H1 (cell line): ENCODE data around the gene ADH1B. TPM values are rescaled to one million over a fixed set of nuclear protein-coding genes. Genes with fewer than 3 reads are reported as not detected.
A peak's percentile ranks its signal among the peaks of the same experiment; 100 is the strongest.

ENCODE experiments used
- CTCF ChIA-PET: fragments of 300-600 bp; sonication (Branson Sonifier 250); formaldehyde crosslinking; loops from one replicate; lab custom pipeline; 2021; ENCODE audit not compliant: partially characterized antibody; lab: Charles Lee
- POLR2A ChIA-PET: fragments of 300-600 bp; sonication (Branson Sonifier 250); formaldehyde crosslinking; loops from one replicate; lab custom pipeline; 2021; ENCODE audit warnings: inconsistent platforms; ENCODE audit not compliant: partially characterized antibody; lab: Charles Lee
- DNase-seq, 2 experiments: peaks; one replicate each; pipeline versions ENCODE4 v3.0.0 to v3.0.0-alpha.2; 2010 to 2022; ENCODE audit warnings: low spot score in 2 of 2, low read depth in 1 of 2, mixed read lengths in 1 of 2
- FAIRE-seq: peaks from 2 replicates; lab custom pipeline; 2011; peaks lifted over from hg19 to GRCh38; lab: Jason Lieb, UNC
- H2AFZ ChIP-seq: 2 replicates; pipeline ENCODE4 v1.8.1; 2012; ENCODE audit warnings: low read length, inconsistent platforms
- H2AK5ac ChIP-seq: 2 replicates; pipeline ENCODE4 v1.6.1; 2013; ENCODE audit warnings: low read depth, low read length
- H2BK120ac ChIP-seq: replicated peaks from 2 replicates; pipeline ENCODE3; 2013; ENCODE audit warnings: low read depth, low read length, inconsistent platforms
- H2BK12ac ChIP-seq: 2 replicates; pipeline ENCODE4 v1.6.1; 2013; ENCODE audit warnings: low read depth, low read length
- H2BK15ac ChIP-seq: 2 replicates; pipeline ENCODE4 v1.6.1; 2013; ENCODE audit warnings: low read length
- H2BK20ac ChIP-seq: 2 replicates; pipeline ENCODE4 v1.6.1; 2013; ENCODE audit warnings: low read length
- H2BK5ac ChIP-seq: 2 replicates; pipeline ENCODE4 v1.6.1; 2013; ENCODE audit warnings: low read depth, low read length
- H3K14ac ChIP-seq: 2 replicates; pipeline ENCODE4 v1.6.1; 2013; ENCODE audit warnings: inconsistent platforms; ENCODE audit not compliant: insufficient read length
- H3K18ac ChIP-seq: 2 replicates; pipeline ENCODE4 v1.6.1; 2013; ENCODE audit warnings: low read length; ENCODE audit errors: extremely low read depth
- H3K23ac ChIP-seq: 2 replicates; pipeline ENCODE4 v1.6.1; 2013; ENCODE audit warnings: inconsistent platforms; ENCODE audit not compliant: insufficient read length
- H3K23me2 ChIP-seq: 2 replicates; pipeline ENCODE4 v1.6.1; 2013; ENCODE audit warnings: low read depth, low read length
- H3K27ac ChIP-seq: 2 replicates; pipeline ENCODE4 v1.6.1; 2011; ENCODE audit warnings: low read depth, low read length, inconsistent platforms
- H3K27me3 ChIP-seq, 4 experiments: replicated peaks in 1 of 4; 1 replicate in 1 of 4; 2 replicates in 3 of 4; pipeline versions ENCODE4 v1.6.1 to v1.8.1; 2011 to 2013; ENCODE audit warnings: low read length in 3 of 4, mild to moderate bottlenecking in 3 of 4, inconsistent platforms in 2 of 4, mixed read lengths in 2 of 4, moderate library complexity in 1 of 4; ENCODE audit not compliant: control insufficient read depth in 3 of 4, insufficient read depth in 3 of 4; ENCODE audit errors: extremely low read depth in 1 of 4
- H3K36me3 ChIP-seq, 4 experiments: 2 replicates each; pipeline versions ENCODE4 v1.6.1 to v1.8.1; 2011 to 2013; ENCODE audit warnings: mild to moderate bottlenecking in 4 of 4, low read length in 3 of 4, moderate library complexity in 2 of 4, control low read depth in 1 of 4, inconsistent platforms in 1 of 4; ENCODE audit not compliant: insufficient read depth in 4 of 4, control insufficient read depth in 2 of 4
- H3K4ac ChIP-seq: replicated peaks from 2 replicates; pipeline ENCODE3; 2013; ENCODE audit warnings: low read length, low read depth, mixed read lengths, inconsistent platforms; ENCODE audit not compliant: insufficient read length
- H3K4me1 ChIP-seq, 4 experiments: replicated peaks in 1 of 4; 1 replicate in 1 of 4; 2 replicates in 3 of 4; pipeline versions ENCODE4 v1.6.1 to v1.8.1; 2011 to 2013; ENCODE audit warnings: low read length in 3 of 4, inconsistent platforms in 2 of 4, mixed read lengths in 1 of 4; ENCODE audit not compliant: insufficient read depth in 4 of 4, control insufficient read depth in 3 of 4
- H3K4me2 ChIP-seq, 2 experiments: 2 replicates each; pipeline versions ENCODE4 v1.6.1 to v1.8.1; 2011 to 2013; ENCODE audit warnings: low read depth in 2 of 2, low read length in 2 of 2, control low read depth in 1 of 2, inconsistent platforms in 1 of 2, mild to moderate bottlenecking in 1 of 2; ENCODE audit not compliant: insufficient read depth in 1 of 2
- H3K4me3 ChIP-seq, 4 experiments: fragments of 200-600, 300-600 bp in 1 of 4; sonication (generic), shearing (Covaris generic), sonication (Bioruptor Twin) in 1 of 4; 2 replicates each; pipeline versions ENCODE4 v1.5.1 to v1.8.1; 2011 to 2016; ENCODE audit warnings: low read length in 4 of 4, low read depth in 3 of 4, control low read depth in 2 of 4, inconsistent platforms in 2 of 4, mild to moderate bottlenecking in 2 of 4, mixed read lengths in 1 of 4, moderate library complexity in 1 of 4; ENCODE audit not compliant: insufficient read depth in 2 of 4; ENCODE audit errors: extremely low read depth in 1 of 4
- H3K56ac ChIP-seq: replicated peaks from 2 replicates; pipeline ENCODE3; 2013; ENCODE audit warnings: low read depth, mild to moderate bottlenecking, mixed read lengths, low read length, inconsistent platforms; ENCODE audit not compliant: insufficient read length
- H3K79me1 ChIP-seq: 2 replicates; pipeline ENCODE4 v1.6.1; 2013; ENCODE audit warnings: low read depth, low read length, control low read depth
- H3K79me2 ChIP-seq, 2 experiments: 2 replicates each; pipeline versions ENCODE4 v1.6.1 to v1.8.1; 2012 to 2013; ENCODE audit warnings: low read length in 2 of 2, mild to moderate bottlenecking in 2 of 2, inconsistent platforms in 1 of 2; ENCODE audit not compliant: insufficient read depth in 2 of 2, control insufficient read depth in 1 of 2
- H3K9ac ChIP-seq, 4 experiments: replicated peaks in 1 of 4; 1 replicate in 1 of 4; 2 replicates in 3 of 4; pipeline versions ENCODE4 v1.6.1 to v1.8.1; 2011 to 2013; ENCODE audit warnings: low read depth in 3 of 4, low read length in 3 of 4, control low read depth in 2 of 4, mild to moderate bottlenecking in 2 of 4, moderate library complexity in 2 of 4, inconsistent platforms in 1 of 4; ENCODE audit errors: extremely low read depth in 1 of 4
- H3K9me3 ChIP-seq, 2 experiments: 2 replicates each; pipeline versions ENCODE4 v1.6.1 to v1.8.1; 2012 to 2013; ENCODE audit warnings: mild to moderate bottlenecking in 2 of 2, moderate library complexity in 2 of 2, control low read depth in 1 of 2, inconsistent platforms in 1 of 2, low read depth in 1 of 2, low read length in 1 of 2, mixed read lengths in 1 of 2; ENCODE audit not compliant: insufficient read depth in 2 of 2
- H4K20me1 ChIP-seq, 2 experiments: replicated peaks in 1 of 2; 2 replicates each; pipeline versions ENCODE3 to v1.8.1; 2011 to 2013; ENCODE audit warnings: inconsistent platforms in 2 of 2, low read length in 2 of 2, mild to moderate bottlenecking in 1 of 2; ENCODE audit not compliant: insufficient read depth in 2 of 2, control insufficient read depth in 1 of 2
- H4K5ac ChIP-seq: 2 replicates; pipeline ENCODE4 v1.6.1; 2013; ENCODE audit warnings: low read length, low read depth, mixed read lengths, inconsistent platforms; ENCODE audit not compliant: insufficient read length
- H4K8ac ChIP-seq: 2 replicates; pipeline ENCODE4 v1.8.0; 2013; ENCODE audit warnings: mild to moderate bottlenecking, moderate library complexity, low read length, inconsistent platforms; ENCODE audit not compliant: insufficient read depth; ENCODE audit errors: extremely low read depth
- H4K91ac ChIP-seq: replicated peaks from 2 replicates; pipeline ENCODE3; 2013; ENCODE audit warnings: low read length, mixed read lengths, inconsistent platforms; ENCODE audit not compliant: insufficient read length
- RNF2 ChIP-seq: fragments of 200-900, 300-1000 bp; sonication (generic); IDR thresholded peaks from 2 replicates; pipeline ENCODE4 v1.7.1; 2016; ENCODE audit warnings: borderline replicate concordance, low read depth, mild to moderate bottlenecking, antibody characterized with exemption, low read length; ENCODE audit not compliant: poor library complexity, severe bottlenecking; ENCODE audit errors: missing control alignments
- WGBS, 2 experiments: shearing (Covaris generic) in 1 of 2; methylation state at CpG; one replicate each; pipeline versions ENCODE4 v1.1.6 to v1.1.7; 2013 to 2015; ENCODE audit warnings: low lambda C conversion rate in 2 of 2, mixed read lengths in 2 of 2, inconsistent platforms in 1 of 2, low coverage in 1 of 2, missing lambda C conversion rate in 1 of 2; ENCODE audit not compliant: insufficient replicate concordance in 2 of 2, insufficient coverage in 1 of 2, insufficient read length in 1 of 2; ENCODE audit errors: extremely low coverage in 1 of 2, missing lambda C conversion rate in 1 of 2; 5-methylcytosine and 5-hydroxymethylcytosine counted together
- polyA plus RNA-seq, 7 experiments: library from polyadenylated mRNA; depleted of rRNA in 3 of 7; stranded (reverse) in 5 of 7; unstranded in 2 of 7; fragments of >200 nt in 5 of 7; fragments of 200-250 nt in 2 of 7; gene quantifications; 1 replicate in 5 of 7; 2 replicates in 1 of 7; 4 replicates in 1 of 7; pipeline versions ENCODE4 v1.2.1 to v1.2.3, GENCODE V29; 2011 to 2013; ENCODE audit warnings: missing spikeins in 2 of 7, mixed read lengths in 2 of 7
- total RNA-seq: library from RNA; stranded (reverse); fragmentation: NEBNext Ultra II Directional; extraction: Animal tissue kit (Norgen Biotek cat#: 25700); gene quantifications from 2 replicates; pipeline ENCODE4 v1.2.1, GENCODE V29; 2021
- TF ChIP-seq, protein P1 (sequence below): IDR thresholded peaks from 2 replicates; pipeline ENCODE4 v1.6.1; 2012; ENCODE audit warnings: inconsistent platforms

ADH1B gene
- total and polyA plus RNA-seq, 2 of the 8 experiments (the other 6 are each of a cell fraction or from before 2014, with no cell fraction given) = not detected

- ChIA-PET CTCF (interaction anchor here (0.7 to 1.0 kb wide), 2 partner anchors 11 to 67 kb away, joined by 3 read pairs; no protein-coding TSS in a partner anchor), POLR2A (interaction anchor here (1.8 kb wide), 1 partner anchor 10 kb away, joined by 4 read pairs; no protein-coding TSS in a partner anchor)
- no peak within 1 kb of the TSS for H3K27ac ChIP-seq
- no peaks in the 10 kb centered on the region for H3K9me3 ChIP-seq
- no peaks in the 10 kb centered on the region for H3K23me2 ChIP-seq
- H3K27me3 ChIP-seq = no peaks in the 10 kb centered on the region
- H3K4me1 ChIP-seq = no peaks in the 10 kb centered on the region
- H2BK15ac ChIP-seq = no peak within 1 kb of the TSS
- no peak within 1 kb of the TSS for H3K56ac ChIP-seq
- no peak within 1 kb of the TSS for H2BK5ac ChIP-seq
- no peak within 1 kb of the TSS for H2AFZ ChIP-seq
- no peak within 1 kb of the TSS for H4K5ac ChIP-seq
- no peak within 1 kb of the TSS for H2BK12ac ChIP-seq
- H4K20me1 ChIP-seq = no peaks in the 10 kb centered on the region
- WGBS, 2 experiments = 53% methylated on average over 2 of the region's 3 CpGs; no CpG with 5 or more reads in 1 of the 2 experiments
- H3K4me3 ChIP-seq = no peak within 1 kb of the TSS
- DNase-seq = no peak
- peak within 1 kb of the TSS in 1 of 4 experiments; percentile 34; a peak in 1 of 7 replicates for H3K9ac ChIP-seq
- no peaks in the 10 kb centered on the region for H3K36me3 ChIP-seq
- H4K8ac ChIP-seq = no peak within 1 kb of the TSS
- no peak within 1 kb of the TSS for H2BK120ac ChIP-seq
- H3K4me2 ChIP-seq = no peak within 1 kb of the TSS
- FAIRE-seq = no peak
- no peak within 1 kb of the TSS for H3K4ac ChIP-seq
- no peak within 1 kb of the TSS for H4K91ac ChIP-seq
- H3K18ac ChIP-seq = no peak within 1 kb of the TSS
- H3K23ac ChIP-seq = no peak within 1 kb of the TSS
- no peak within 1 kb of the TSS for H2AK5ac ChIP-seq
- no peak within 1 kb of the TSS for H3K14ac ChIP-seq
- no peaks in the 10 kb centered on the region for H3K79me1 ChIP-seq
- no peak within 1 kb of the TSS for H2BK20ac ChIP-seq
- no peaks in the 10 kb centered on the region for H3K79me2 ChIP-seq
- TF ChIP-seq, protein P1, sequence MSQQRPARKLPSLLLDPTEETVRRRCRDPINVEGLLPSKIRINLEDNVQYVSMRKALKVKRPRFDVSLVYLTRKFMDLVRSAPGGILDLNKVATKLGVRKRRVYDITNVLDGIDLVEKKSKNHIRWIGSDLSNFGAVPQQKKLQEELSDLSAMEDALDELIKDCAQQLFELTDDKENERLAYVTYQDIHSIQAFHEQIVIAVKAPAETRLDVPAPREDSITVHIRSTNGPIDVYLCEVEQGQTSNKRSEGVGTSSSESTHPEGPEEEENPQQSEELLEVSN = no peak
- TF ChIP-seq RNF2 = no peak
Measured at GRCh38 chr4:99290848-99291786, 30.1 kb downstream of the ADH1B start, which contains the start of gene ADH1A. Gene ADH1A, minus strand, starts transcription at chr4:99290985. Its CDS starts 71 bp downstream, at chr4:99290914.
